ENCODE results near the gene ELL2. TPM values are rescaled to one million over a fixed set of nuclear protein-coding genes. Genes with fewer than 3 reads are reported as not detected.

ELL2 gene
- total and polyA plus RNA-seq, 2 of the 13 experiments (the other 11 are each of a cell fraction or from before 2014, with no cell fraction given), result 78.9 to 97.1 TPM

- peak; percentile 84 for TF ChIP-seq ZNF414 (CRISPR knock-in tag; IDR thresholded peaks at IDR 0.05)
- TF ChIP-seq ZNF546 (CRISPR knock-in tag; conservative IDR thresholded peaks at IDR 0.05), result no peak
- no peak for TF ChIP-seq ZNF776 (CRISPR knock-in tag; IDR thresholded peaks at IDR 0.05)
- no peak for TF ChIP-seq SRSF1 (optimal IDR thresholded peaks at IDR 0.05; ENCODE audit: low read depth, low read length)
- peak; percentile 95 for TF ChIP-seq SMAD3 (CRISPR knock-in tag; IDR thresholded peaks at IDR 0.05)
- peak; percentile 62; the same call in 1 of the 2 replicates for TF ChIP-seq KMT2A (CRISPR knock-in tag; IDR thresholded peaks at IDR 0.05)
- 0 out of 2 replicates have a peak, but pooled peaks have one; percentile 38 for TF ChIP-seq AKAP8 (CRISPR knock-in tag; IDR thresholded peaks at IDR 0.05)
- TF ChIP-seq ZNF501 (CRISPR knock-in tag; IDR thresholded peaks at IDR 0.05), result peak; percentile 56; the same call in 1 of the 2 replicates
- TF ChIP-seq PREB (CRISPR knock-in tag; IDR thresholded peaks at IDR 0.05), result no peak
- TF ChIP-seq NR0B2 (CRISPR knock-in tag; IDR thresholded peaks at IDR 0.05), result no peak
- no peak for TF ChIP-seq CBX2 (IDR thresholded peaks at IDR 0.05; ENCODE audit: low read depth, low read length)
- no peak for TF ChIP-seq CBX2 (CRISPR knock-in tag; IDR thresholded peaks at IDR 0.05; ENCODE audit: low read depth)
- no peak for TF ChIP-seq SMAD1 (CRISPR knock-in tag; IDR thresholded peaks at IDR 0.05; ENCODE audit: borderline replicate concordance, low read depth)
- no peak for TF ChIP-seq ZNF484 (CRISPR knock-in tag; IDR thresholded peaks at IDR 0.05; ENCODE audit: borderline replicate concordance, low read depth)
- TF ChIP-seq ZNF333 (CRISPR knock-in tag; IDR thresholded peaks at IDR 0.05; ENCODE audit: borderline replicate concordance), result no peak
- TF ChIP-seq SP5 (CRISPR knock-in tag; IDR thresholded peaks at IDR 0.05; ENCODE audit: borderline replicate concordance, low read depth), result peak; percentile 81
- TF ChIP-seq ZNF430 (CRISPR knock-in tag; IDR thresholded peaks at IDR 0.05), result peak; percentile 82; the same call in 1 of the 2 replicates
- peak; percentile 99 for TF ChIP-seq ZFP91 (CRISPR knock-in tag; IDR thresholded peaks at IDR 0.05; ENCODE audit: borderline replicate concordance)
- no peak for TF ChIP-seq FOXK2 (IDR thresholded peaks at IDR 0.05)
- peak; percentile 80; the same call in 1 of the 2 replicates for TF ChIP-seq SNAPC2 (CRISPR knock-in tag; IDR thresholded peaks at IDR 0.05)
- TF ChIP-seq MTF1 (CRISPR knock-in tag; IDR thresholded peaks at IDR 0.05), result no peak
- TF ChIP-seq ZNF121 (CRISPR knock-in tag; IDR thresholded peaks at IDR 0.05), result peak; percentile 48
- peak; percentile 70; the same call in 1 of the 2 replicates for TF ChIP-seq ZNF816 (CRISPR knock-in tag; IDR thresholded peaks at IDR 0.05; ENCODE audit: borderline replicate concordance)
- TF ChIP-seq ZNF614 (CRISPR knock-in tag; IDR thresholded peaks at IDR 0.05; ENCODE audit: borderline replicate concordance), result peak; percentile 87
- no peak for TF ChIP-seq MXI1 (IDR thresholded peaks at IDR 0.05; ENCODE audit: borderline replicate concordance, low read depth, low read length)
- peak; percentile 91 for TF ChIP-seq PPARG (CRISPR knock-in tag; conservative IDR thresholded peaks at IDR 0.05)
- no peak for TF ChIP-seq ZNF260 (CRISPR knock-in tag; IDR thresholded peaks at IDR 0.05; ENCODE audit: borderline replicate concordance, low read depth)
- TF ChIP-seq ZNF605 (CRISPR knock-in tag; IDR thresholded peaks at IDR 0.05), result peak; percentile 87
- TF ChIP-seq FOSL1 (CRISPR knock-in tag; IDR thresholded peaks at IDR 0.05; ENCODE audit: borderline replicate concordance), result peak; percentile 57; the same call in 1 of the 2 replicates
Measured at GRCh38 chr5:95986937-95987520, 25.4 kb upstream of the ELL2 start (continued).

Data from HepG2 (cell line).